GM23248 (cell line): ENCODE data around the gene CYB561A3. TPM values are rescaled to one million over a fixed set of nuclear protein-coding genes. Genes with fewer than 3 reads are reported as not detected.

ENCODE experiments used
- DNase-seq: peaks from one replicate; pipeline ENCODE4 v3.0.0-alpha.2; 2015
- H2AFZ ChIP-seq: fragments of 200-600 bp; sonication (generic); 2 replicates; pipeline ENCODE4 v1.6.1; 2016; ENCODE audit warnings: antibody characterized with exemption
- H3F3A ChIP-seq: fragments of 200-600 bp; sonication (generic); 2 replicates; pipeline ENCODE4 v1.6.1; 2016; ENCODE audit warnings: mild to moderate bottlenecking, antibody characterized with exemption, mixed run types; ENCODE audit not compliant: insufficient read depth
- H3K27ac ChIP-seq: fragments of 200-600 bp; sonication (generic); 2 replicates; pipeline ENCODE4 v1.5.1; 2016; ENCODE audit warnings: mild to moderate bottlenecking
- H3K27me3 ChIP-seq: fragments of 200-600 bp; sonication (generic); replicated peaks from 2 replicates; pipeline ENCODE4 v1.6.1; 2016; ENCODE audit warnings: mild to moderate bottlenecking; ENCODE audit not compliant: insufficient read depth
- H3K36me3 ChIP-seq: fragments of 200-600 bp; sonication (generic); 2 replicates; pipeline ENCODE4 v1.6.1; 2016; ENCODE audit warnings: low read depth, mild to moderate bottlenecking
- H3K4me1 ChIP-seq: fragments of 200-600 bp; sonication (generic); 2 replicates; pipeline ENCODE4 v1.6.1; 2016; ENCODE audit warnings: mild to moderate bottlenecking; ENCODE audit not compliant: insufficient read depth
- H3K4me2 ChIP-seq: fragments of 200-600 bp; sonication (generic); one replicate; pipeline ENCODE4 v1.6.1; 2016; ENCODE audit warnings: mild to moderate bottlenecking; ENCODE audit not compliant: unreplicated experiment
- H3K4me3 ChIP-seq: fragments of 200-600 bp; sonication (generic); 2 replicates; pipeline ENCODE4 v1.5.1; 2016; ENCODE audit warnings: mild to moderate bottlenecking
- H3K79me2 ChIP-seq: fragments of 200-600 bp; sonication (generic); 2 replicates; pipeline ENCODE4 v1.6.1; 2016; ENCODE audit warnings: mild to moderate bottlenecking; ENCODE audit not compliant: insufficient read depth
- H3K9ac ChIP-seq: fragments of 200-600 bp; sonication (generic); 2 replicates; pipeline ENCODE4 v1.6.1; 2016; ENCODE audit warnings: mild to moderate bottlenecking
- H3K9me2 ChIP-seq: fragments of 200-600 bp; sonication (generic); 2 replicates; pipeline ENCODE4 v1.6.1; 2016; ENCODE audit warnings: mixed run types, mild to moderate bottlenecking, moderate library complexity; ENCODE audit not compliant: insufficient read depth
- H3K9me3 ChIP-seq: fragments of 200-600 bp; sonication (generic); one replicate; pipeline ENCODE4 v1.6.1; 2017; ENCODE audit warnings: low read depth
- H4K20me1 ChIP-seq: fragments of 200-600 bp; sonication (generic); 2 replicates; pipeline ENCODE4 v1.6.0; 2016; ENCODE audit not compliant: insufficient read depth
- EZH2 ChIP-seq: fragments of 200-600 bp; sonication (generic); IDR thresholded peaks from 2 replicates; pipeline ENCODE4 v1.6.1; 2018; ENCODE audit warnings: antibody characterized with exemption, mild to moderate bottlenecking; ENCODE audit not compliant: insufficient read depth, poor library complexity, severe bottlenecking
- EZH2phosphoT487 ChIP-seq: fragments of 200-600 bp; sonication (generic); IDR thresholded peaks from 2 replicates; pipeline ENCODE4 v1.6.1; 2018; ENCODE audit warnings: antibody characterized with exemption, moderate library complexity, mild to moderate bottlenecking, low read depth; ENCODE audit not compliant: insufficient read depth
- WGBS, 2 experiments: methylation state at CpG; one replicate each; pipeline ENCODE4 v1.1.6; 2015 to 2017; ENCODE audit warnings: low lambda C conversion rate in 2 of 2, low coverage in 1 of 2; ENCODE audit errors: missing lambda C conversion rate in 2 of 2; 5-methylcytosine and 5-hydroxymethylcytosine counted together
- in situ Hi-C: fragments of 300-500 bp; cut with MboI; formaldehyde crosslinking; loops from 2 replicates; pipeline ENCODE4 v1.15.0; 2020
- polyA plus RNA-seq: library from polyadenylated mRNA; unstranded; fragments of >200 nt; fragmentation: Nextera tagmentation; extraction: Ambion mirVana; gene quantifications from 2 replicates; pipeline ENCODE4 v1.2.1, GENCODE V29; 2016
- total RNA-seq: library from RNA; depleted of rRNA; stranded (reverse); fragments of >200 nt; shearing (Covaris generic); gene quantifications from 2 replicates; pipeline ENCODE4 v1.2.3, GENCODE V29; 2014

The CYB561A3 gene
- total and polyA plus RNA-seq, 2 experiments from 2014 or later = 42.9 to 49.0 TPM

- no peak overlapping the region for H3K9ac ChIP-seq
- H2AFZ ChIP-seq = no peak overlapping the region
- H3K27ac ChIP-seq = no peak overlapping the region
- H3K4me3 ChIP-seq = no peak overlapping the region
- H3K79me2 ChIP-seq = peaks cover 21% of the 10 kb centered on the region
- WGBS, 2 experiments = 86 to 87% methylated on average over 6 of the region's 6 CpGs
- no peak for DNase-seq
- peaks cover 25% of the 10 kb centered on the region for H3K4me1 ChIP-seq
- no peak overlapping the region for H3K4me2 ChIP-seq
- no peaks in the 10 kb centered on the region for H3K27me3 ChIP-seq
- H3K9me3 ChIP-seq = no peaks in the 10 kb centered on the region
- H4K20me1 ChIP-seq = no peaks in the 10 kb centered on the region
- in situ Hi-C loops = no loop called here
- H3F3A ChIP-seq = peaks cover 21% of the 10 kb centered on the region
- TF ChIP-seq EZH2 (no peak), EZH2phosphoT487 (no peak)
- no peaks in the 10 kb centered on the region for H3K9me2 ChIP-seq
- H3K36me3 ChIP-seq = peaks cover 17% of the 10 kb centered on the region; the same call in 1 of the 2 replicates
Observed at GRCh38 chr11:61367406-61367805, 5.7 kb upstream of the CYB561A3 start.

- H3K27me3 ChIP-seq = no peaks in the 10 kb centered on the region
- no peak overlapping the region for H2AFZ ChIP-seq
- no peak overlapping the region for H3K4me2 ChIP-seq
- TF ChIP-seq EZH2phosphoT487 (no peak), EZH2 (no peak)
- no peaks in the 10 kb centered on the region for H3K9me3 ChIP-seq
- no peaks in the 10 kb centered on the region for H4K20me1 ChIP-seq
- 70 to 77% methylated on average over 5 of the region's 5 CpGs for WGBS, 2 experiments
- H3K4me1 ChIP-seq = peaks cover 17% of the 10 kb centered on the region
- in situ Hi-C loops = no loop called here
- H3K4me3 ChIP-seq = no peak overlapping the region
- H3K9ac ChIP-seq = no peak overlapping the region
- peaks cover 44% of the 10 kb centered on the region for H3K79me2 ChIP-seq
- H3K36me3 ChIP-seq = peaks cover 17% of the 10 kb centered on the region; the same call in 1 of the 2 replicates
- peaks cover 15% of the 10 kb centered on the region; the same call in 1 of the 2 replicates for H3F3A ChIP-seq
- DNase-seq = no peak
- H3K27ac ChIP-seq = no peak overlapping the region
- H3K9me2 ChIP-seq = no peaks in the 10 kb centered on the region
Observed at GRCh38 chr11:61364012-61364675, 2.5 kb upstream of the CYB561A3 start.

- Histone ChIP-seq H3K4me2 (peak overlapping the region; percentile 69), H2AFZ (peak overlapping the region; percentile 84), H3F3A (0 out of 2 replicates have a peak, but pooled peaks cover 6% of the 10 kb centered on the region), H3K27ac (peak overlapping the region; percentile 86), H4K20me1 (no peaks in the 10 kb centered on the region), H3K9me3 (no peaks in the 10 kb centered on the region), H3K9ac (peak overlapping the region; percentile 87), H3K4me1 (peaks cover 13% of the 10 kb centered on the region), H3K36me3 (peaks cover 4% of the 10 kb centered on the region; the same call in 1 of the 2 replicates), H3K27me3 (no peaks in the 10 kb centered on the region), H3K9me2 (no peaks in the 10 kb centered on the region), H3K4me3 (peak overlapping the region; percentile 78), H3K79me2 (peaks cover 48% of the 10 kb centered on the region)
- no peak for TF ChIP-seq EZH2
- TF ChIP-seq EZH2phosphoT487 = no peak
- WGBS, 2 experiments = 1 to 2% methylated on average over 12 of the region's 12 CpGs
- DNase-seq = peak; percentile 90
- in situ Hi-C loops = no loop called here
Observed at GRCh38 chr11:61362542-61362875, 827 bp upstream of the CYB561A3 start.

- Histone ChIP-seq H3K9ac (peak overlapping the region; percentile 87), H4K20me1 (no peaks in the 10 kb centered on the region), H3K27me3 (no peaks in the 10 kb centered on the region), H3K4me3 (peak overlapping the region; percentile 78), H3K79me2 (peaks cover 48% of the 10 kb centered on the region), H3K27ac (peak overlapping the region; percentile 86), H3K36me3 (no peaks in the 10 kb centered on the region; the same call in 1 of the 2 replicates), H3K9me2 (no peaks in the 10 kb centered on the region), H3K9me3 (no peaks in the 10 kb centered on the region), H3K4me2 (peak overlapping the region; percentile 69), H2AFZ (peak overlapping the region; percentile 84), H3K4me1 (peaks cover 10% of the 10 kb centered on the region; the same call in 1 of the 2 replicates), H3F3A (0 out of 2 replicates have a peak, but pooled peaks cover 6% of the 10 kb centered on the region)
- in situ Hi-C loops = no loop called here
- TF ChIP-seq EZH2 (no peak), EZH2phosphoT487 (no peak)
- 1% methylated on average over 22 of the region's 22 CpGs for WGBS, 2 experiments
- DNase-seq = no peak
Observed at GRCh38 chr11:61361237-61361740, 393 bp downstream of the CYB561A3 start.
